Activated CD4-positive, alpha-beta T cell treated with anti-CD3 and anti-CD28 coated beads, Interleukin-2, amount 50 U/mL, for 4 hours (primary cell): ENCODE data around the gene SDK1.

Experiments used
- DNase-seq, 2 experiments: peaks; one replicate each; pipeline ENCODE4 v3.0.0-alpha.2; 2020

Gene SDK1

GRCh38 chr7:4030346-4030950 is 729.4 kb downstream of the SDK1 start:
- DNase-seq = no peak

- no peak for DNase-seq
These were observed 732.9 kb downstream of the SDK1 start for GRCh38 chr7:4033996-4034395.

GRCh38 chr7:4037308-4037707 is 736.3 kb downstream of the SDK1 start:
- DNase-seq = no peak

- DNase-seq = no peak
These were observed 736.8 kb downstream of the SDK1 start for GRCh38 chr7:4037877-4038276.

- no peak for DNase-seq
These were observed 739.3 kb downstream of the SDK1 start for GRCh38 chr7:4040109-4040928.

- no peak for DNase-seq
These were observed 741.5 kb downstream of the SDK1 start for GRCh38 chr7:4042402-4043045.

GRCh38 chr7:4043988-4044387 is 742.9 kb downstream of the SDK1 start:
- DNase-seq = no peak

GRCh38 chr7:4045450-4045849 is 744.4 kb downstream of the SDK1 start:
- no peak for DNase-seq

GRCh38 chr7:4045975-4046374 is 744.9 kb downstream of the SDK1 start:
- no peak for DNase-seq

GRCh38 chr7:4048336-4048735 is 747.3 kb downstream of the SDK1 start:
- no peak for DNase-seq

GRCh38 chr7:4049202-4049601 is 748.1 kb downstream of the SDK1 start:
- no peak for DNase-seq

GRCh38 chr7:4050126-4050660 is 749.1 kb downstream of the SDK1 start:
- DNase-seq = no peak

- no peak for DNase-seq
These were observed 750.6 kb downstream of the SDK1 start for GRCh38 chr7:4051696-4052095.

GRCh38 chr7:4052130-4052529 is 751.1 kb downstream of the SDK1 start:
- no peak for DNase-seq

GRCh38 chr7:4054158-4054557 is 753.1 kb downstream of the SDK1 start:
- DNase-seq = no peak

GRCh38 chr7:4056552-4057288 is 755.7 kb downstream of the SDK1 start:
- DNase-seq = no peak

GRCh38 chr7:4057289-4057616 is 756.2 kb downstream of the SDK1 start:
- no peak for DNase-seq

GRCh38 chr7:4058158-4058557 is 757.1 kb downstream of the SDK1 start:
- DNase-seq = no peak

- DNase-seq = no peak
These were observed 764.1 kb downstream of the SDK1 start for GRCh38 chr7:4065190-4065589.

- no peak for DNase-seq
These were observed 765.2 kb downstream of the SDK1 start for GRCh38 chr7:4066206-4066605.

GRCh38 chr7:4066626-4067475 is 765.8 kb downstream of the SDK1 start:
- no peak for DNase-seq

- no peak for DNase-seq
These were observed 766.4 kb downstream of the SDK1 start for GRCh38 chr7:4067476-4067760.

- DNase-seq = no peak
These were observed 766.8 kb downstream of the SDK1 start for GRCh38 chr7:4067874-4068273.
